Measurements from ENCODE around the gene NSRP1. TPM values are rescaled to one million over a fixed set of nuclear protein-coding genes. Genes with fewer than 3 reads are reported as not detected.

NSRP1 gene
- total and polyA plus RNA-seq, 2 donors (not counting 3 experiments of a cell fraction or from before 2014, with no cell fraction given), result 11.2 to 29.1 TPM

GRCh38 chr17:30203471-30203981, 86.9 kb downstream of the NSRP1 start:
- H3K36me3 ChIP-seq (ENCODE audit: control insufficient read depth in 2 of 2, extremely low read depth in 1 of 2, insufficient read depth in 2 of 2, low read length in 2 of 2), result no peaks in the 10 kb centered on the region
- dilution Hi-C loops (cut with MboI; ENCODE audit: extremely low pct_ligation_motif_present, low sequenced_read_pairs), result no loop called here
- peak; percentile 25 for DNase-seq (ENCODE audit: low read depth, low spot score)
- peaks cover 7% of the 10 kb centered on the region for H3K4me1 ChIP-seq (ENCODE audit: control insufficient read depth, extremely low read depth, insufficient read depth, low read length)
- intact Hi-C loops (cut with micrococcal nuclease), result no loop called here
- POLR2A ChIA-PET, result no interaction called here
- peak; percentile 38 for FAIRE-seq
- H4K20me1 ChIP-seq (replicated peaks; ENCODE audit: control insufficient read depth, extremely low read depth, insufficient read depth, low read length), result no peaks in the 10 kb centered on the region
- CTCF ChIA-PET, result interaction anchor here (0.9 to 2.5 kb wide), 7 partner anchors 9 to 110 kb away, joined by 3 to 8 read pairs (median 4); no protein-coding TSS in a partner anchor
- no peak overlapping the region for H3K4me2 ChIP-seq (ENCODE audit: insufficient read depth, low read length)
- TF ChIP-seq JUN (IDR thresholded peaks at IDR 0.05; ENCODE audit: borderline replicate concordance, insufficient read depth, insufficient read length, low read depth), result no peak
- no peak for TF ChIP-seq FOS (IDR thresholded peaks at IDR 0.05; ENCODE audit: borderline replicate concordance, insufficient read depth, low read length)
- peak in 1 of 2 donors; percentile 13 for TF ChIP-seq CTCF (IDR thresholded peaks at IDR 0.05; ENCODE audit: extremely low read depth in 1 of 2, insufficient read depth in 1 of 2, low read depth in 1 of 2, low read length in 2 of 2)
- no peak for TF ChIP-seq EZH2 (IDR thresholded peaks at IDR 0.05; ENCODE audit: borderline replicate concordance, low read depth, low read length, severe bottlenecking)
- no peak for TF ChIP-seq POLR2A (IDR thresholded peaks at IDR 0.05; ENCODE audit: low read depth, low read length)
- TF ChIP-seq MAX (IDR thresholded peaks at IDR 0.05; ENCODE audit: insufficient read depth, insufficient read length), result no peak
- no peak for TF ChIP-seq POLR2AphosphoS5 (IDR thresholded peaks at IDR 0.05; ENCODE audit: insufficient read depth, low read depth, low read length)
- peak; percentile 17 for TF ChIP-seq GATA2 (IDR thresholded peaks at IDR 0.05; ENCODE audit: insufficient read depth, insufficient read length, low read depth, low read length)
- no peak for TF ChIP-seq MYC (IDR thresholded peaks at IDR 0.05; ENCODE audit: low read depth, low read length)
- H3K79me2 ChIP-seq (ENCODE audit: control insufficient read depth, insufficient read depth, low read length), result no peaks in the 10 kb centered on the region
- H3K9me1 ChIP-seq (replicated peaks; ENCODE audit: control insufficient read depth, extremely low read depth, insufficient read depth, low read length), result no peaks in the 10 kb centered on the region
- no peaks in the 10 kb centered on the region for H3K9me3 ChIP-seq (replicated peaks; ENCODE audit: control insufficient read depth, insufficient read depth, low read length)
- no peaks in the 10 kb centered on the region for H3K27me3 ChIP-seq (ENCODE audit: control insufficient read depth in 2 of 2, insufficient read depth in 2 of 2, low read length in 2 of 2)
- H3K9ac ChIP-seq (replicated peaks; ENCODE audit: extremely low read depth, insufficient read depth, low read length), result no peak overlapping the region
- no peak overlapping the region for H3K27ac ChIP-seq (ENCODE audit: insufficient read depth, low read depth, low read length)
- BruUV-seq (replicated peaks), result no TSS peak
- H2AFZ ChIP-seq (ENCODE audit: low read depth, low read length), result no peak overlapping the region
- H3K4me3 ChIP-seq (replicated peaks in 1 of 3; ENCODE audit: insufficient read depth in 1 of 3, low read depth in 1 of 3, low read length in 3 of 3), result no peak overlapping the region

Measured in endothelial cell of umbilical vein (primary cell).